Testis (tissue), 2 donors: ENCODE measurements around the gene CALB2.

Experiments used
- CTCF ChIP-seq, 3 experiments: fragments of 450-650 bp in 2 of 3; fragments of 200-600 bp in 1 of 3; sonication (generic) in 1 of 3; IDR thresholded peaks; one replicate each; pipeline ENCODE4 v1.5.1; 2016 to 2019; ENCODE audit warnings: antibody characterized with exemption in 3 of 3, mild to moderate bottlenecking in 2 of 3, moderate library complexity in 1 of 3
- POLR2A ChIP-seq: fragments of 450-650 bp; IDR thresholded peaks from one replicate; pipeline ENCODE4 v1.6.1; 2017; ENCODE audit warnings: antibody characterized with exemption, mild to moderate bottlenecking, moderate library complexity

GRCh38 chr16:71423016-71423415 lies 64.5 kb downstream of the CALB2 start:
- TF ChIP-seq CTCF (IDR thresholded peaks at IDR 0.05) (no peak), POLR2A (no peak)
